Suprapubic skin (tissue), 3 donors: ENCODE data around the gene ITGA2.

Experiments used
- EP300 ChIP-seq: sonication (generic); formaldehyde crosslinking; IDR thresholded peaks from one replicate; pipeline ENCODE4 v1.6.1; 2017; ENCODE audit warnings: antibody characterized with exemption
- TF ChIP-seq, protein P1 (sequence below), 2 donors: fragments of 200-600 bp in 1 of 2; fragments of 450-650 bp in 1 of 2; sonication (generic) in 1 of 2; IDR thresholded peaks; one replicate each; pipeline ENCODE4 v1.5.1; 2016 to 2019; ENCODE audit warnings: antibody characterized with exemption in 2 of 2, mild to moderate bottlenecking in 1 of 2, moderate library complexity in 1 of 2

DNA sequence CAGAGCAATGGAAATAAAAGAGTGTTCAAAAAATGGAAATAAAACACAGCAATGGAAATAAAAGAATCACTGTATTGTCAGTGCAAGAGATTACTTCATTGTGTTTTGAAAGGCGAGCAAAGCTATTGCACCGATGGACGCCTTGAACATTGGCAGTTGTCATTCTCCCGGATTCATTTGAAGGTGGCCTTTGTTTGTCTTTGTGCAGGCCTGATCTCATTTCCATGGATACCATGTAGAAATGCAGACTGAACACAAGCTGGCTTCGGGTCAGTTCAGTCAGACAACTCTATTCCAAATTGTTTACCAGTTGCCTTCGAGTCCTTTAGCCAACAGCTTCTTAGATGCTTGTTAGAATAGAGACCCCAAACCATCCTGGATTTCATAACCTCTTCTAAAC, 8.3 kb downstream of the ITGA2 start:
- TF ChIP-seq, protein P1, sequence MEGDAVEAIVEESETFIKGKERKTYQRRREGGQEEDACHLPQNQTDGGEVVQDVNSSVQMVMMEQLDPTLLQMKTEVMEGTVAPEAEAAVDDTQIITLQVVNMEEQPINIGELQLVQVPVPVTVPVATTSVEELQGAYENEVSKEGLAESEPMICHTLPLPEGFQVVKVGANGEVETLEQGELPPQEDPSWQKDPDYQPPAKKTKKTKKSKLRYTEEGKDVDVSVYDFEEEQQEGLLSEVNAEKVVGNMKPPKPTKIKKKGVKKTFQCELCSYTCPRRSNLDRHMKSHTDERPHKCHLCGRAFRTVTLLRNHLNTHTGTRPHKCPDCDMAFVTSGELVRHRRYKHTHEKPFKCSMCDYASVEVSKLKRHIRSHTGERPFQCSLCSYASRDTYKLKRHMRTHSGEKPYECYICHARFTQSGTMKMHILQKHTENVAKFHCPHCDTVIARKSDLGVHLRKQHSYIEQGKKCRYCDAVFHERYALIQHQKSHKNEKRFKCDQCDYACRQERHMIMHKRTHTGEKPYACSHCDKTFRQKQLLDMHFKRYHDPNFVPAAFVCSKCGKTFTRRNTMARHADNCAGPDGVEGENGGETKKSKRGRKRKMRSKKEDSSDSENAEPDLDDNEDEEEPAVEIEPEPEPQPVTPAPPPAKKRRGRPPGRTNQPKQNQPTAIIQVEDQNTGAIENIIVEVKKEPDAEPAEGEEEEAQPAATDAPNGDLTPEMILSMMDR (IDR thresholded peaks at IDR 0.05) = no peak
- no peak for TF ChIP-seq EP300
